HuH-7.5 (cell line): Measurements from ENCODE around the gene PPP1R1C.
"Not testable (repeated sequence)": the region's sequence is repeated elsewhere in the genome, so short reads cannot be mapped to it uniquely, and the experiment has no call there.

Experiments used
- DNase-seq: peaks from one replicate; pipeline ENCODE4 v3.0.0; 2011; ENCODE audit warnings: low spot score

Gene PPP1R1C, protein sequence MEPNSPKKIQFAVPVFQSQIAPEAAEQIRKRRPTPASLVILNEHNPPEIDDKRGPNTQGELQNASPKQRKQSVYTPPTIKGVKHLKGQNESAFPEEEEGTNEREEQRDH

DNA sequence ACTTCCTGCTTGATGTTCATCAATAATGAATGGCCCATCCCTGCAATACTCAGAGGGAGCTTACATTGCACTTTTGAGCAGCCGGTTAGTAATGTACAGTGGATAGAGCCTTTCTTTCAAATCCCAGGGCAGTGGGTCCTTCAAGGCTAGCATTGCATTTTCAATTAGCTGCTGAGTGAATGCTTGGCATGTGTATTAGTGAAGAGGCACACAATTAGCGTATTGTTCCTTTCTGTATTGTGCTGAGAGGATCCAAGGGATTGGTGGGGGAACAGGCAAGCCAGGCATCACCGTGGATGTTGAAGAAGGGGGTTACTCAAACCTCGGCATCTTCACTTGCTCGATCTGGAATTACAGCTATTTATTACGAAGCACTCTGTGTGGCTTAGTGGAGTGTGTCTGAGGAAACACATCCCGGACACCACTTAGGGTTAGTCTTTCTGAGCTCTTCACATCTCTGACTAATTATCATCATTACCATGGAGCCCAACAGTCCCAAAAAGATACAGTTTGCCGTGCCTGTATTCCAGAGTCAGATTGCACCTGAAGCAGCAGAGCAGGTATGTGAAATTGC lies at the start of gene PPP1R1C:
TSS of gene PPP1R1C (plus strand) at position 222 of the 574 bp plus-strand sequence. CDS start at position 480, 258 bp downstream.
- DNase-seq = no peak

DNA sequence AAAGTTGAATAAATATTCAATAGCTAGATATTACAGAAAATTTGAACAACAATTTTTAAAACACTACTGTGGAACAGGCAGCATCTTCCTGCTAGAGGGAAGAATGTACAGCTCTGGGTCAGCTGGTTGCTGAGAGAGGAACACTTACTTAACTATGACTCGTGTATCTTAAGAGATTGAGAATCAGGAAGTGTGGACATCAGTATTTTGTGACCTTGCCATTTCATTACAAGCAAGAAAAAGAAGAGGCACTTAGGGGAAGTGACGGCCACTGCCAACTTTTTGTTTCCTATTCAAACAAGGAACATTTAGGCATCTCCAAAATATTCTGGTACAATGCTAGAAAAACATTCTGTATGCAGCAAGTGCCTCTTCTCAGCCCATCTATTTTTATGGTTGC lies 48.2 kb upstream of the PPP1R1C start:
- no peak for DNase-seq

DNA sequence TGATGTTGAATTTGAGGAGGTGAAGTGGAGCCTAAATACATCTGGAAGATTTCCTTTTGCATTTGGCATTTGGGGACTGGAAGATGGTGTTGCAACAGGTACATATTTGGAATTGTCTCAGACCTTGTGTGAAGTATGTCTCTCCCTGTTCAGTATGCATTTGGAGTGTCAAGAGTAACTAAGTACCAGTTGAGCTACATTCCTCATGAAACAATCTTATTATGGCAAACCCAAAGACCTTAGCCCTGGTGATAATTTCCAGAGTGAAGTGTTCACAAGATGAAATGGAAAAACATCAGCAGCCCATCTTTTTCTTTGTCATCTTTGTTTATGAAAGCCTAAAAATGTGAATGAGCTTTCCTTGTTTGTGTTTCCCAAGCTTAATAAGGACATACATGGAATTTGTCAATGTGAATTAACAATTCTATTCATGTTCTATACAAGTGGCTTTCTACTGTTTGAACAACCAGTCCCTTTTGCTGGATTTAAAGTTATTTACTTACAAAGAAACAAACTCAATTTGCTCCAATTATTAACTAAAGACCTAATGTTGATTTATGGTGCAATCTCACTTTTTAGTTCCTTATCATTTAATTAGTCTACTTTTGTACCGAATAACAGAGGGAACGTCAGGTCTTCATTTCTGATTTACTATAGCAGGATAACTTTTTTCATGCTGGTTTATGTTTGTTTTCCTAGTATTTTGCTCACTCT lies 42.1 kb upstream of the PPP1R1C start:
- DNase-seq = no peak

DNA sequence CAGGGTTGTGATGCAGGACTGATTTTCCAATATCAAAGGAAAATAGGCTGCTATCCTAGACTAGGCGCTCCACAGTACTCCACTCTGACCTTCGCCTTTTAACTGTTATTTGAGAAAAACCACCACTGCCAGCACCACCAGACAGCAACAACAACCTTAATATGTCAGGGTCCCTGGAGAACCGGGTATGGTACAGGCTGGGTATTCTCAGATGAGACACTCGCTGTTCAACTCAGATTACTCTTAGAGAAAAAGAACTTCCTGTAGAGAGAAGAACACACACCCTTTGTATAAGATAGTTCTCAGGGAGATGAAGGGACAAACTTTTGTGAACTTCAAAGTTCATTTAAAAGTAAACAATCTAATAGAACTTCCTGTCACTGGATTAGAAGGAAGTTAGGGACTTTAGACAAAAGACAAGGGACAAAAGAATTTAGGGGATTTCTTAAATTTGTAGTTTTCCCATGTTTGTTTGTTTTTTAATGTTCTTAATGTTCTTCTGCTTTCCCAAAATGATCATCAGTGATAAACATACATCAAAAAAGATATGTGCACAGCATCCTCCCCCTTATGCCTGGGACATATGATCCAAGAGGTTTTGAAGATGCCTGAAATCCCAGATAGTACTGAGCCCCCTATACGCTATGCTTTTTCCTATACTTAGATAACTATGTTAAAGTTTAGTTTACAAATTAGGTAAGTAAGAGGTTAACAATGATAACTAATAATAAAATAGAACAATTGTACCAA lies 41.3 kb upstream of the PPP1R1C start:
- no peak for DNase-seq

DNA sequence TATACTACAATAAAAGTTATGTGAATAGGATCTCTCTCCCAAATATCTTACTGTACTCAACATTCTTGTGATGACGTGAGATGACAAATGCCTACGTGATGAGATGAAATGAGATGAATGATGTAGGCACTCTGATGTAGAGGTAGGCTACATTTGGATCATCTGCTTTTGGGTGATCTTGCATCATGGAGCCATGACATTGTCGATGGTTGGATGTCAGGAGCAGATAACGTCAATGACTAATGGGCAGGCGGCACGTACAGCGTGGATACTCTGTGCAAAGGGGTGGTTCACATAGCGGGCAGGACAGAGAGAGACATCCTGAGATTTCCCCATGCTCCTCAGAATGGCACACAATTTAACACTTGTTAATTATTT lies 40.8 kb upstream of the PPP1R1C start:
- no peak for DNase-seq

DNA sequence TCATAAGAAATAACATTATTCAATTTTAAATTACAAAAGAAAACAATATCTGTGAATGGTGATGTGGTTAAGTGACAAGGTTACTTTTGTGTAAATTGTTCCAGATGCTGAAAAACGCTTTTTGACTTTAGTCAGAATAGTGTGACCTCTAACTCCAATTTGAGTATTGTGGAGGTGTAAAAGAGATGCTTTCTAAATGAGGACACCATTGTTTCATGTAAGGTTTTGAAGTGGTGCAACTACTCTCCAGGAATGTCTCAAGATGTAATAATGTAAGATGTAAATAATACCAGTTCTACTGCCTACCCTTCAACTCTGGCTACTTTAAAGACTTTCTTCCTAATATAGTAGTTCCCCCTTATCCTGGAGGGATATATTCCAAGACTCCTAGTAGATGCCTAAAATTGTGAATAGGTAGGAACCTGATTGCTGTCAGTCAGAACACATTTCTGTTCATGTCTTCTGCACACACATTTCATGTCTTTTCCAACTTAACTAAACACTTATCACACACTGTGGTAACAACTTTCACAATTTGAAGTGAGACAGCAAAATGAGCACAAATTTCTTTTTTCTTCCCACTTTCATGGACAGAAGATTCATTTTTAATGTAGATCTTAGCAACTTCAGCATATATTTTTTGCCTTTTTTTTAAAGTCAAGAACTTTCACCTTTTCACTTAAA lies 39.1 kb upstream of the PPP1R1C start:
- DNase-seq = no peak

DNA sequence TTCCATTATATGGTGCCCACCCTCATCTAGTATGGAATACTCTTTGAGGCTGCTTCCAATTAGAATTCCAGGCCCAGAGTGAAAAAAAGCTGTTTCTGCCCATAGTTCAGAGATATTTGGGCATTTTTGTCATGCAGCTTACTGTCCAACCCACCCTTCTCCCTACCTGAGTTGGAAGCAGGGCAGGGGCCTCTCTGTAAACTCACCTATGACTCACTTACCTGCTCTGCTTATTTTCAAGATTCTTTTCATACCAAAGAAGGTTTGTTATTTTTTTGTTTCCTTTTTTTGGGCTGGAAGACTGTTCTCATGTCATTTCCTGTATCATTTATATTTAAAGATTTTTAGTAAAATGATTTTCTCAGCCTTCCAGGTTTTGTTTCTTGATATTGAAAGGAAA lies 38.4 kb upstream of the PPP1R1C start:
- no peak for DNase-seq

DNA sequence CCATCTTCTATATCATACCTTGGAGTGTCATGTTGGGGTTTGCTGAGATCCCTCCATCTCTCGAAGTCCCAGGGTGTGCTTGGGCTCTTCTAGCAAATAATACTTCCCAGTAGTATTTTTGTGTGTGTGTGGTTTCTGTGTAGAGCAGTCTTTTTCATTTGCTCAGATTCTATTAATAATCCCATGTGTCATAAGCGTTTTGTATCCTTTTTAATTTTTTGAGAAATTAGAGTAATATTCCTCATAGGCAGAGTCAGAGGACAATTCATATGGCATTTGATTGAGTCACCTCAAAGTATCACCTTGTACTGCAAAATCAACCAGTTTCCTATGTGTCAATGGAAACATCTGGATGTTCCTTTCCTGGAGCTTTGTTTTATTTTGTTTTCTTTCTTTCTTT lies 37.4 kb upstream of the PPP1R1C start:
- no peak for DNase-seq

DNA sequence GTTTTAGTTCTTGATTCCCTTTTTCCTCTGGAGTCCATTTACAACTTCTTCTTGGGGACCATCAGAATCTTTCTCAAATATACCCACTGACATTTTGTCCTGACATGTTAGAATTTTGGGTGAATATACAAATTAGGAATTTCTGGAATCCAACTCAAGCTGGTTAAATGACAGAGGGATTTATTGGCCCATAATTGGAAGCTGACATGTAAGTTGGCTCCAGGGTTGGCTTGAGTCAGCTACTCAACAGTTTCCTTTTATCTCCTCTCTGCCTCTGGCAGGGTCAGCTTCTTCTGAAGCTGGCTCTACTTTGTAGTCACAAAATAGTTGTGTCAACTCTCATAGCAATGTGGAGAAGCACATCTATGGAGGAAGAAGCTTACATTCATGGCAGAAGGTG lies 36.6 kb upstream of the PPP1R1C start:
- DNase-seq = no peak

DNA sequence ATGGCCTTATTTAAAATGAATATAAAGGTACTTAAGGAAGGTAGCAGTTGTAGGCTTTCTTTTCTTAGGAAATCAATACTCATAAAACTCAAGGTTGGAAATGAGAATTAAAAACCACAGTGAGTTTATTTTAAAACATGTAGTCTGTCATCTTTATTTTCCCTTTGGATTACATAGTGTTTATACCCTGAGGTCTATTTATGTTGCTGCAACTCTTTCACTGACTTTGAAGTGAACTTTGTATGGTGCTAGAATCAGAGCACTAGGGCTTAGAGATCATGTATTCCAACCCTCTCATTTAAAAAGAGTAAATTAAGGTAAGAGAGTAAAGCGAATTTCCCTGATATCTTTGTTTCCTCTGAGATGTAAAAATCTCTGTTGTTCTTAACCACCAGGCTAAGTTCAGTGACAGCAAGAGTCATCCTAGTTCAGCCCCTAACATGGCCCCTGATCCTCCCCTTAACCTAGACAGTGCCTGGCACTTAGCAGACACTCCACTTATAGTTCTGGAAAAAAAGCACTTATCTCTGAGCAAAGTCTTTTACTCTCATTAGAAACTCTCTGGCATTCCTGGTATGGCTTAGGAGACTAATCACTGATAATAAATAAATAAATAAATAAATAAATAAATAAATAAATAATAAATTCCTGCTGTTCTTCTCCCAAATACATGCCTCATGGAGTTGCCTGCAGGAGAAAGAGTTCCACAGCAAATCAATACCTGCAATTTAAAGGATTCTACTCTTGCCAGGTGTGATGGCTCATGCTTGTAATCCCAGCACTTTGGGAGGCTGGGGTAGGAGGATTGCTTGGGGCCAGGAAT lies 33.0 kb upstream of the PPP1R1C start:
- no peak for DNase-seq

DNA sequence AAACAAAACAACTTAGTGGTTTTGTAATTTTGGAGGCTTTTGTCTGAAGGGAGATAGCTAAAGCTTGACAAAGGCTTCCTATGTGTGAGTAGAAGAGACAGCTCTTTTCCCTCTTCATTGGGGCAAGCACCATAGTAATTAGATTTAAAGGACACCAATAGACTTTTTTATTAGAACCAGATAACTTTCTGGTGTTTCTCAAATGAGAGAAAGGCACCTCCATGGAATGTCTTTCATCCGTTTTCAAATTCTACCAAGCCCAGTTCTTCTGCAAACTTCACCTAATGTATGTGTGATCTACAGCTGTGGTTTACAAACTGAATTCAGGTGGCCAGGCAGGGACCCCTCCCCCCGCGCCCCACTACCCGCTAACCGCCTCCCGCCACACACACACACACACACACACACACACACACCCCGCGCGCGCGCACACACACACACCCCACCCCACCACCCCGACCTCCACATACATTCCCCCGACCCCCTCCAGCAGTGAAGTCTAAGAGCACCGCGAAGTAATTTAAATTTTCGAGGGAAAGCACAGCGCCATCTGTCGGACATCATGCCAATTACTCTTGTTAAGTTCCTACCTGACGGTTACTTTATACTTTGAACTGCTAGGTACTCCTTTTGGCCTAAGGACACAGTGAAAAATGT lies 31.6 kb upstream of the PPP1R1C start:
- peak; percentile 52 for DNase-seq

DNA sequence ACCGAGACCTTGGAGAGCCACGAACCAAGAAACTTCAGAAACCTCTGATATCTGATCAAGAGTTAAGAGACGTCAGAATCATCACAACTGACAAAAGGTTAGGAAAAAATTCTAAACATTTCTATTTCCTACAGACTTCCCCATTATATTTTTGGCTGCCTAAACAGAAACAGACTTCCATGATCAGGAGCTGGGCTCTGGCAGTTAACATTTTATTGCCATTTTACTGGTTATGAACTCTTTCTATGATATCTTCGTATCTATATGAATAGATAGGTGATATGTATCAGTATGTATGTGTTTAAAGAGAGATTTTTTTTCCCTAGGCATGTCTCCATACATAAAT lies 31.1 kb upstream of the PPP1R1C start:
- DNase-seq = no peak

DNA sequence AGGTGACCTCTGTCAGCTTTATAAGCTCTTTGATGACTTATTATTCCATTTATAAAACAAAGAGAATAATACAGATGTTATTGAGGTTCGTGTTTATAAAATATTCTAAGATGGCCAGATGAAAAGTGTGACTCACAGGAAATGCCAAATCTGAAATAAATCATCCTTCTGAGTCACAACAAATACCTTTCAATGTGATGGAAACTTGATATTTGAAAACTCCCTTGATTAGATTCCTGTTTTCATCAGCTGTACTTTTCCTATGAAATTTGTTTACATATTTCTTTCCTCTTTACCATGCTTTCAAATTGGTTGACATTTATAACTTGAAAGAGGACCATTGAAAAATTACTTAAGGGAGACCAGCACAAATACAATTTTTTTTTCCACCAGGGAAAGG lies 30.6 kb upstream of the PPP1R1C start:
- no peak for DNase-seq

DNA sequence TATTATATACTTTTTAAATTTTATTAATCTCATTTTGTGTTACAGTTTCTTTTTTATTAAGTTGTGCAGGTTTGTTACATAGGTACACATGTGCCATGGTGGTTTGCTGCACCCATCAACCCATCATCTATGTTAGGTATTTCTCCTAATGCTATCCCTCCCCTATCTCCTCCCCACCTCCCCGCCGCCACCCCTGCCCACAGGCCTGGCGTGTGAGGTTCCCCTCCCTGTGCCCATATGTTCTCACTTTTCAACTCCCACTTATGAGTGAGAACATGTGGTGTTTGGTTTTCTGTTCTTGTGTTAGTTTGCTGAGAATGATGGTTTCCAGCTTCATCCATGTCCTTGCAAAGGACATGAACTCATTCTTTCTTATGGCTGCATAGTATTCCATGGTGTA lies 29.8 kb upstream of the PPP1R1C start:
- not testable (repeated sequence) for DNase-seq

DNA sequence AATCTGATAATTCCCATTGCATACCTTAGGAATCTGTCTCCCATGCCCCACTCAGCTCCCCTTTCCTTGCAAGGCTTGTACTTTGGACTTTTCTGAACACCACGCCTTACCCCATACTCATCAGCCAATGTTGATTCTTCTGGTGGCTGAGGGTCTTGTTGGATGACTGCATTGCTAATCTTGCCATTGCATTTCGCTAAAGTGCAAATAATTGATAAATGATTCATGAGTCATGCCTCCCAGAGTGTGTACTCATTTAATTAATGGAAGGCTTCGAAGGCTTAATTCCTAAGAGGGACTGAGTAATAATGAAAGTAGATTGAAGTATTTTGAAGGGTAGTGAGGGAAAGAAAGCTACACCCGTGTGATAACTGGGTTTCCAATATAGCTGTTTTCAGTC lies 28.0 kb upstream of the PPP1R1C start:
- DNase-seq = no peak

DNA sequence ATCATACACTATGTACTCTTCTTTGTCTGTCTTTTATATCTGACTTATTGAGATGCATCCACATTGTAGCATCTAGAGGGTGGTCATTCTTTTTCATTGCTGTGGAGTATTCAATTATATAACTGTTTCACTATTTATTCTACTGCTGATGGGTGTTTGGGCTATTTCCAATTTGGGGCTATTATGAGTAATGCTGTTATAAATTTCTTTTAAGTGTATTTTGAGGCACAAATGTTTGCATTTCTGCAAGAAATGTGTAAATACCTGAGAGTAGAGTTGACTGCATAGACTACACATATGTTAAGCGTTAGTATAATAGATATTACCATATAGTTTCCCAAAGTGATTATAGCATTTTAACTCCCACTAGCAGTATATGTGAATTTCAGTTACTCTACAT lies 26.9 kb upstream of the PPP1R1C start:
- no peak for DNase-seq

DNA sequence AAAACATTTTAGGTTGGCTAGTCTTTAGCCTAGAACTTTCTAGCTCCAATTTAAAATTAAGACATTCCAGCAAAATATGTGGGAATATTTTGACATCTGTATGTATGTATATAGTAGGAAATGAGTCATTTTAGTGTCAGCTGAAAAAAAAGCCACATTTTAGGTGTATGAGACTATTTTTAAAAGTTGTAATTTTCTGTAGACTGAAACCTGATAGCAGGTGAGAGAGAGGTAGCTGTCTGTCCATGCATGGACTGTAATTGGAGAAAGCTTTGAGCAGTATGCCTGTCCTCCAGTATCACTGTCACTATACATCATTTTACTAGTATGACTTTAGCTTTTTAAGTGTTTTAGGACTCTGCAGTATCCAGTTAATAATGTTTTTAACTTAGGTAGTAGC lies 26.1 kb upstream of the PPP1R1C start:
- no peak for DNase-seq

DNA sequence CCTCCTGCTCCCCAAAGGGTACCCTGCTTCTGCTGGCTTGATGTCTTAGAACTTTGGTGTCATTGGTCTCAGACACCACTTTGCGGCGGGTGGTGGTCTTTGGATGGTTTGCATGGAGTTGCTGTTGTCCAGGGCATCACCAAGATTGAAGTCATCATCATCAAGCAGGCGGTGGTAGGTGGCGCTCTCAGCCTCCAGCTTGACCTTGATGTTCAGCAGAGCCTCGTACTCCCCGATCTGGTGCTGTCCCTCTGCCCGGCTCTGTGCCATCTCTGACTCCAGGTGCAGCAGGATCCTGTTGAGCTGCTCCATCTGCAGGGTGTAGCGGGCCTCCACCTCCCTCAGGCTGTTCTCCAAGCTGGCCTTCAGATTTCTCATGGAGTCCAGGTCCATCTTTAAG lies 24.5 kb upstream of the PPP1R1C start:
- DNase-seq = not testable (repeated sequence)

DNA sequence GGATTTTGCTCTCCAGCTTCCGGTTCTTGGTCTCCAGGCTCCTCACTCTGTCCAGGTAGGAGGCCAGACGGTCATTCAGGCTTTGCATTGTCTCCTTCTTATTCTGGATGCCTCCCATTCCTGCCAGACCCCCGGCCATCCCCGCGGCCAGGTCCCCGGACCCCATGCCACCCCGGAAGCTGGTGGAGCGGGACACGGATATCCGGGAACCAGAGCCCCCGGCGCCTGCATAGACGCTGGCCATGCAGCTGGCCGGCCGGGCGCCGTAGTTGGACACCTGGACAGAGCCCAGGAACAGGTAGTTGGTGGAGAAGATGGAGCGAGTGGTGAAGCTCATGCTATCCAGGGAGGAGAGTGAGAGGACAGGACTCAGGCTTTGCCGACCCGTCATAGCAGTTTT lies 23.5 kb upstream of the PPP1R1C start:
- DNase-seq = no peak

DNA sequence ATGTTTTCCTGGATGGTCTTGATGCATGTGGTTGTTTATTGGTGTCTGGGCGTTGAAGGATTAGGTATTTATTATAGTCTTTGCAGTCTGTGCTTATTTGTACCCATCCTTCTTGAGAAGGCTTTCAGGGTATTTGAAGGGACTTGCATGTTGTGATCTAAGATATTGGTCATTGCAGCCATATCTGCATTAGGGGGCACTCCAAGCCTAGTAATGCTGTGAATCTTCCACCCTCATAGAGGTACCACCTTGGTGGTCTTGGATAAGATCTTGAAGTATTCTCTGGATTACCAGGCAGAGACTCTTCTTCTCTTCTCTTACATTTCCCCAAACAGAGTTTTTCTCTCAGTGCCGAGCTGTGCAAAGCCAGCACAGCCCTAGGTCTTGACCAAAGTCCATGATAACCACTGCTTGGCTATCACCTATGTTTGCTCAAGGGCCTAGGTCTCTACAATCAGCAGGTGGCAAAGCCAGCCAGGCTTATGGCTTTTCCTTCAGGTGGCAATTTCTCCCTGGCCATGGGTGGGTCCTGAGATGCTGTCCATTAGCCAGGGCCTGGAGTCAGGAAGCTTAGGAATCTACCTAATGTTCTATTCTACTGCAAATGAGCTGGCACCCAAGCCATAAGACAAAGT lies 15.4 kb upstream of the PPP1R1C start:
- no peak for DNase-seq

DNA sequence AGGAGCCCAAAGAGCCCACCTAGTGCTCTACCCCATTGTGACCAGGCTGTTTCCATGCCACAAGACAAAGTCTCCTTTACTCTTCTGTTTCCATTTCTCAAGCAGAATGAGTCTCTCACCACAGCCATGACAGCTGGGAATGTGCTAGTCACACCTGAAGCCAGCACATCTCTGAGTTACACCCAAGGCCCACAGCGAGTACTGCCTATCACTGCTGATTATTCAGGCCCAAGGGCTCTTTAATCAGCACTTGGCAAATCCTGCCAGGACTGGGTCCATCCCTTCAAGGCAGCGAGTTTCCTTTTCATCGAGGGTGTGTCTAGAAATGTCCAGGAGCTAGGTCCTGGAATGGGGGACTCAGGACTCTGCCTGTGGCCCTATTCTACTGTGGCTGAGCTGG lies 14.6 kb upstream of the PPP1R1C start:
- no peak for DNase-seq
